Measurements from ENCODE around the gene ARMC10.

GRCh38 chr7:103124429-103124979, 49.6 kb downstream of the ARMC10 start:
- TF ChIP-seq CREB1 (CRISPR knock-in tag; IDR thresholded peaks at IDR 0.05; ENCODE audit: low read depth) (no peak), POLR2AphosphoS5 (IDR thresholded peaks at IDR 0.05; ENCODE audit: low read depth) (no peak), EZH2 (IDR thresholded peaks at IDR 0.05; ENCODE audit: low read depth, unreplicated experiment) (no peak), CTCF (conservative IDR thresholded peaks at IDR 0.05; ENCODE audit: low read depth in 2 of 2) (no peak), NANOG (IDR thresholded peaks at IDR 0.05; ENCODE audit: borderline replicate concordance) (no peak), JUNB (IDR thresholded peaks at IDR 0.05; ENCODE audit: unreplicated experiment) (no peak)
- TF ChIP-seq, protein P1, sequence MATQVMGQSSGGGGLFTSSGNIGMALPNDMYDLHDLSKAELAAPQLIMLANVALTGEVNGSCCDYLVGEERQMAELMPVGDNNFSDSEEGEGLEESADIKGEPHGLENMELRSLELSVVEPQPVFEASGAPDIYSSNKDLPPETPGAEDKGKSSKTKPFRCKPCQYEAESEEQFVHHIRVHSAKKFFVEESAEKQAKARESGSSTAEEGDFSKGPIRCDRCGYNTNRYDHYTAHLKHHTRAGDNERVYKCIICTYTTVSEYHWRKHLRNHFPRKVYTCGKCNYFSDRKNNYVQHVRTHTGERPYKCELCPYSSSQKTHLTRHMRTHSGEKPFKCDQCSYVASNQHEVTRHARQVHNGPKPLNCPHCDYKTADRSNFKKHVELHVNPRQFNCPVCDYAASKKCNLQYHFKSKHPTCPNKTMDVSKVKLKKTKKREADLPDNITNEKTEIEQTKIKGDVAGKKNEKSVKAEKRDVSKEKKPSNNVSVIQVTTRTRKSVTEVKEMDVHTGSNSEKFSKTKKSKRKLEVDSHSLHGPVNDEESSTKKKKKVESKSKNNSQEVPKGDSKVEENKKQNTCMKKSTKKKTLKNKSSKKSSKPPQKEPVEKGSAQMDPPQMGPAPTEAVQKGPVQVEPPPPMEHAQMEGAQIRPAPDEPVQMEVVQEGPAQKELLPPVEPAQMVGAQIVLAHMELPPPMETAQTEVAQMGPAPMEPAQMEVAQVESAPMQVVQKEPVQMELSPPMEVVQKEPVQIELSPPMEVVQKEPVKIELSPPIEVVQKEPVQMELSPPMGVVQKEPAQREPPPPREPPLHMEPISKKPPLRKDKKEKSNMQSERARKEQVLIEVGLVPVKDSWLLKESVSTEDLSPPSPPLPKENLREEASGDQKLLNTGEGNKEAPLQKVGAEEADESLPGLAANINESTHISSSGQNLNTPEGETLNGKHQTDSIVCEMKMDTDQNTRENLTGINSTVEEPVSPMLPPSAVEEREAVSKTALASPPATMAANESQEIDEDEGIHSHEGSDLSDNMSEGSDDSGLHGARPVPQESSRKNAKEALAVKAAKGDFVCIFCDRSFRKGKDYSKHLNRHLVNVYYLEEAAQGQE (IDR thresholded peaks at IDR 0.05; ENCODE audit: unreplicated experiment): no peak
